Ascending aorta (tissue), 2 donors: ENCODE measurements around the gene XAGE1B. TPM values are rescaled to one million over a fixed set of nuclear protein-coding genes. Genes with fewer than 3 reads are reported as not detected.
"Not testable (repeated sequence)": the region's sequence is repeated elsewhere in the genome, so short reads cannot be mapped to it uniquely, and the experiment has no call there.

Experiments
- DNase-seq, 2 donors: peaks; one replicate each; pipeline ENCODE4 v3.0.0-alpha.2; 2019; ENCODE audit warnings: low spot score in 2 of 2
- H3K27ac ChIP-seq, 2 donors: fragments of 200-600 bp; sonication (generic); one replicate each; pipeline ENCODE4 v1.5.1; 2016 to 2017; ENCODE audit warnings: mild to moderate bottlenecking in 1 of 2
- H3K27me3 ChIP-seq: fragments of 200-600 bp; sonication (generic); one replicate; pipeline ENCODE4 v1.5.1; 2017
- H3K36me3 ChIP-seq, 2 donors: fragments of 200-600 bp; sonication (generic); one replicate each; pipeline ENCODE4 v1.5.1; 2016
- H3K4me1 ChIP-seq, 2 donors: fragments of 200-600 bp; sonication (generic); one replicate each; pipeline ENCODE4 v1.5.1; 2016 to 2017; ENCODE audit warnings: mild to moderate bottlenecking in 1 of 2
- H3K4me3 ChIP-seq, 2 donors: fragments of 200-600 bp; sonication (generic); one replicate each; pipeline ENCODE4 v1.5.1; 2016 to 2017; ENCODE audit warnings: mild to moderate bottlenecking in 1 of 2
- H3K9me3 ChIP-seq, 2 donors: fragments of 200-600 bp; sonication (generic); one replicate each; pipeline ENCODE4 v1.5.1; 2016
- CTCF ChIP-seq, 3 experiments: fragments of 200-600 bp in 2 of 3; fragments of 450-650 bp in 1 of 3; sonication (generic) in 2 of 3; IDR thresholded peaks; one replicate each; pipeline ENCODE4 v1.5.1; 2016 to 2019; ENCODE audit warnings: antibody characterized with exemption in 3 of 3, mild to moderate bottlenecking in 1 of 3, moderate library complexity in 1 of 3
- intact Hi-C: fragments of 100-400 bp; cut with DNase I; formaldehyde crosslinking; loops from one replicate; pipeline ENCODE4 v1.15.1; 2023
- total RNA-seq: library from RNA; depleted of rRNA; stranded (reverse); fragments of >200 nt; gene quantifications from one replicate; pipeline ENCODE4 v1.1.0, GENCODE V29; 2016

XAGE1B gene
- total RNA-seq, 1 donor from 2014 or later = not detected

- Histone ChIP-seq H3K27me3 (no peaks in the 10 kb centered on the region), H3K4me1 (no peaks in the 10 kb centered on the region), H3K27ac (no peak overlapping the region), H3K36me3 (no peaks in the 10 kb centered on the region), H3K9me3 (no peaks in the 10 kb centered on the region), H3K4me3 (no peak overlapping the region)
- no peak for TF ChIP-seq CTCF (IDR thresholded peaks at IDR 0.05)
- intact Hi-C loops = no loop called here
- no peak for DNase-seq
These were observed 27.4 kb upstream of the XAGE1B start for GRCh38 chrX:52544147-52544840.

GRCh38 chrX:52542311-52542710 lies 25.4 kb upstream of the XAGE1B start:
- Histone ChIP-seq H3K9me3 (no peaks in the 10 kb centered on the region), H3K4me1 (no peaks in the 10 kb centered on the region), H3K36me3 (no peaks in the 10 kb centered on the region), H3K4me3 (no peak overlapping the region), H3K27ac (no peak overlapping the region), H3K27me3 (no peaks in the 10 kb centered on the region)
- intact Hi-C loops = no loop called here
- no peak for TF ChIP-seq CTCF (IDR thresholded peaks at IDR 0.05)
- no peak for DNase-seq

DNA sequence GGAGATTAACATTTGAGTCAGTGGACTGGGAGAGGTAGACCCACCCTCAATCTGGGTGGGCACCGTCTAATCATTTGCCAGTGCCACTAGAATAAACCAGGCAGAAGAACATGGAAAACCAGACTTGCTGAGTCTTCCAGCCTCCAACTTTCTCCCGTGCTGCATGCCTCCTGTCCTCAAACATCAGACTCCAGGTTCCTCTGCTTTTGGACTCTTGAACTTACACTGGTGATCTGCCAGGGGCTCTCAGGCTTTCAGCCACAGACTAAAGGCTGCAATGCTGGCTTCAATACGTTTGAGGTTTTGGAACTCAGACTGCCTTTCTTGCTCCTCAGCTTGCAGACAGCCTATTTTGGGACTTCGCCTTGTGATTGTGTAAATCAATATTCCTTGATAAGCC lies 24.2 kb upstream of the XAGE1B start:
- H3K27ac ChIP-seq, H3K4me3 ChIP-seq, H3K27me3 ChIP-seq, H3K36me3 ChIP-seq, intact Hi-C loops, H3K9me3 ChIP-seq, DNase-seq, H3K4me1 ChIP-seq: not testable (repeated sequence)

- intact Hi-C loops, DNase-seq, H3K9me3 ChIP-seq, H3K4me3 ChIP-seq, H3K27ac ChIP-seq, H3K36me3 ChIP-seq, H3K27me3 ChIP-seq, H3K4me1 ChIP-seq: not testable (repeated sequence)
These were observed 515 bp downstream of the XAGE1B start for GRCh38 chrX:52516110-52516986.

DNA sequence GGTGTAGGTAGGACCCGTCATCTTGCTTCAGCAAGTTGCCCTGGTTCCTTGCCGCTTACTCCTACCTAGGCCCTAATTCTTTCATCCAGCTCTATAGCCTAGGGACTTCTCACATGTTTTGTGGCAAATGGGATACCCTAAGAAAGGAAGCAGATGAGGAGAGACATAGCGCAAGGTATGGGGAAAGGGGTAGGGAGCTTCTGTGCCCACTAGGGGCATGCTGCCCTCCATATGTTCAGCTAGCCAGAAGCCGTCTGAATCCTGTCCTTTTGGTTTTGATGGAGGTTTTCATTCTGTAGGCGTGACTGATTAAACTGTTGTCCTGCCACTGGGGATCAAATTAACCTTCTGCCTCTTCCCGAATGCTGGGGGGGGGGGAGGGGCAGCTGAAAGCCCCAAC lies 5.7 kb downstream of the XAGE1B start:
- H3K4me3 ChIP-seq, H3K9me3 ChIP-seq, H3K4me1 ChIP-seq, H3K27me3 ChIP-seq, H3K36me3 ChIP-seq, H3K27ac ChIP-seq, DNase-seq, intact Hi-C loops: not testable (repeated sequence)

DNA sequence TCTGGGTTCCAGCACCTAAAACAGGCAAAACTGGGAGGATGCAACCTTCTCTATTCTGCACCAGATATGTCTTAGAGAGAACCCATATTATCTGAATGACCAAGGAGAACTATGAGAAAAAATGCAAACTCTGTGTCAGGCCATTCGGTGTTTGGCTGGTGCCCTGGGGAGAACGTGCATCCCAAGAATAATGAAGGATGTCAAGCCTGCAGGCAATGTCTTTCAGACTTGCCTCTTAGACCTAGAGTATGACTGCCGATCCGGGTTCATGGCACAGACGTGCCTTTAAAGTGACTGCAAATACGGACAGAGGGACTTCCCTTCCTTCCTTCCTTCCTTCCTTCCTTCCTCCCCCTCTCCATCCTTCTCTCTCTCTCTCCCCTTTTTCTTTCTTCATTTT lies 6.9 kb downstream of the XAGE1B start:
- intact Hi-C loops = no loop called here

More for the DNA sequence above, 6.9 kb downstream of the XAGE1B start:
- no peaks in the 10 kb centered on the region for H3K9me3 ChIP-seq
- H3K4me1 ChIP-seq = no peaks in the 10 kb centered on the region
- H3K36me3 ChIP-seq = no peaks in the 10 kb centered on the region
- H3K4me3 ChIP-seq = no peak overlapping the region
- H3K27ac ChIP-seq = no peak overlapping the region
- H3K27me3 ChIP-seq = no peaks in the 10 kb centered on the region
- no peak for TF ChIP-seq CTCF (IDR thresholded peaks at IDR 0.05)
- no peak for DNase-seq
